DND-41 (cell line): Measurements from ENCODE around the gene CIB2.

Source experiments
- CTCF ChIP-seq: IDR thresholded peaks from 2 replicates; pipeline ENCODE4 v1.5.1; 2012; ENCODE audit warnings: borderline replicate concordance, low read length, moderate library complexity, mild to moderate bottlenecking; ENCODE audit not compliant: poor library complexity, severe bottlenecking; ENCODE audit errors: extremely low read depth
- EZH2 ChIP-seq: IDR thresholded peaks from 3 replicates; pipeline ENCODE4 v1.6.1; 2012; ENCODE audit warnings: borderline replicate concordance, low read depth, mild to moderate bottlenecking, moderate library complexity, low read length, inconsistent platforms; ENCODE audit not compliant: severe bottlenecking

- TF ChIP-seq CTCF (no peak), EZH2 (no peak)
These were observed 67.3 kb downstream of the CIB2 start for GRCh38 chr15:78063970-78064385.
